HG03439 (cell line): ENCODE measurements around the gene MRPL40.
"Not testable (repeated sequence)": the region's sequence is repeated elsewhere in the genome, so short reads cannot be mapped to it uniquely, and the experiment has no call there.

Source experiments
- ATAC-seq: cut with Tn5 transposase; IDR thresholded peaks from one replicate; pipeline ENCODE4 v1.9.1; 2021; ENCODE audit warnings: mild to moderate bottlenecking, moderate library complexity; ENCODE audit not compliant: unreplicated experiment

MRPL40 gene

DNA sequence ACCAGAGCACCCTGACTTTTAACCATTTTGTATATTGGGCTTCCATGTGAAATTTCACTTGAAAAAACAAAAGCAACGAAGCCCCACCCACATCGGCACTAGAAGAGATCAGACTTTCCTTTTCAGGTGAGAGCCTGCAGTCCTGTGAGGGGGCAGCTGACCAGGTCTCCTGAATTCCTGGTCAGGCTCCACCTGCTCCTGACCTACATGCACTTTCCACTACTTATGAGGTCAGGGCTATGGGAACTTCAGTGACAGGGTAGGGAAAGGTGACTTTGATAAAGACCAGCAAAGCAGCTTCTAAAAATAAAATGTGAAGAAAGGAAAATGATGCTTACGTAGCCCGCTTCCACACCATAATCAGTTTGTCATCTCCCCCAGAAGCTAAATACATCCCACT is 25.5 kb upstream of the MRPL40 start:
- no peak for ATAC-seq

DNA sequence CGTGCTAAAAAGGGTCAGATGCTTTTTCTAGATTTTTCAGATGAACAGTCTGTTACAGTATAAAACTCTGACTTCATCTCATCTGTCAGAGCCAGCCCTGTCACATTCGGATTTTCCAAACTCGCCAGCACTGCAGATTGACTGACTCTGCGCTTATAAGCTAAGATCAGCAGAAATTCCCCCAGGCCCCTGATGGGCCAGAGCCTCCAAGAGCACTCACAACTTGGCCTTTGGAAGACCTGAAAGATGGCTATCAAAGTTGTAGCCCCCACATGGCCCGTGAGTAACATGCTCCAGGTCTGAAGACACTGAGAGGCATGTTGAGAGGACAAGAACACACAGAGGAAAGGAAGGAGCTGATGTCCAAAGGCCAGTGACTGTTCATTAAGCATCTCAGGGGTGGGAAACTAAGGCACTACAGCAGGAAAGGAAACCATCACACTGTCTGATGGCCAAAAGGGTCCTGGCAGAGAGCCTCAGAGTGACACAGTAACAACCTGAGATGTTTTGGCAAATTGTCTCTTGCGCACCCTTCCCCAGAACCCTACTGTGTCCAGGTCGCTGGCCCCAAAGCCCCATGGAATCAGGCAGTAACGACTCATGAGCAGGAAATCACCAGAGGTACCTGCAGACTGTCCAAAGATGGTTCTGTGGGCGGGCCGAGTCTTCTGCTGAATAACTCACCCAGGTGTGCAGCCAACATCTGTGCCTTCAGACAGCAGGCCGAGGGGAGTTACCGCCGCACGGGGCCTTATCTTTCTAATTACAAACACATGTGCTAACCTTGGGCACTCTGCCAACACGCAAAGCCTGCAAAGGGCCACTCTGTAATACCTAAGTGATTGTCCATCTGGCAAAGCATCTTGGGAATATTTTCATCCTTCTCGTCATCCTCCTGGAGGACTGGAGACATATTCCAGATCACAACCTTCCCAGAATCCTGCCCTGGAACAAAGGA is 24.4 kb upstream of the MRPL40 start:
- no peak for ATAC-seq

DNA sequence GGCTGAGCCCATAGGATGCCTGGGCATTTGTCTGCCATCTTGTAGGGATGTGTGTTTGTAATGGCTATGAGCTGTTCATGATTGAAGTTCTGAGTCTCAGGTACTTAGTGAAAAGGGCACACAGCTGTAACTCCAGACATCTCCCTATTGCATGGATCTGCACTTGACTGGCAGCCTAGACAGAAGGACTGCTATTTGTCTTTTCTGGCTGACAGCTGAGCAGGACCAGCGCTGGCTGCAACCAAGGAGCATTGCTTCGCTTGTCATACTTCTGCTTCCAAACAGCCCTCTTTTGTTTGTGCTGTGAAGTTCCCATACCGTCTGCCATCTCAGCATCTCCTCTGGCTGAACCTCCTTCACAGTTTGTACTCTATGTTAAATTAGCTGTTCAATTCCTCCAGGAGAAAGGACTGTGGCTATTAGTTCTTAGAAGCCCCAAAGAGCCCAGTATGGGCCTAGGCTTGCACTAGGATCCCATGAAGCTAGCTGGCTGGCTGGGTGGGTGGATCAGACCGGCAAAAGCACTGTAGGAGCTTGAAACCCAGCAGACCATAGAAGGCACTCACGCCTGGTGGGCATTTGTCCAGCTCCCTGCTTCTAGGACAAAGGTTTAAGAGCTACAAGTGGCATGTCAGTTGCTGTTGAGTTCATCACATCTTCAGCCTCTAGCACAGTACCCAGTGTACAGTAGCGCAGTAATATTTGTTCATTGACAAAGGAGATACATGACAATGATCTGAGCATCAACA is 21.2 kb upstream of the MRPL40 start:
- no peak for ATAC-seq

- no peak for ATAC-seq
Observed at GRCh38 chr22:19411690-19412045, 20.7 kb upstream of the MRPL40 start.

GRCh38 chr22:19412478-19412877 is 19.9 kb upstream of the MRPL40 start:
- no peak for ATAC-seq

DNA sequence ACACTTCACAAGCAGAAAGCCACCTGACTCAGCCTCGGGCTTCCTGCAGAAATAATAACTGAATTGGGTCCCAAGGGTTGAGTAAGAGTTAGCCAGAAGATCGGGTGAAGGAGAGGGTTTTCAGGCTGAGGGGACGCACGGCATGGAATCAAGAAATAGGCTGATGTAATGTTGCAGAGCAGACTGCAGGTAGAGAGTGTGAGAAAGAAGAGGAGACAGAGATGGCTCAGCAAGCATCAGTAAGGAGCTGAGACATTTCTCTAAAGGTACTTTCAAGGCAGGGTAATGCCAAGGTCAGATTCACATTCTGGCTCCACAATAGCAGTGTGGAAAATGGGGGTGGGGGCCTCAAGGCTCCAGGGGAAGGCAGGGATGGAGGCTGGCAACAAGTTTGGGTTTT is 19.4 kb upstream of the MRPL40 start:
- ATAC-seq, result no peak

GRCh38 chr22:19419086-19419463 is 13.3 kb upstream of the MRPL40 start:
- ATAC-seq, result no peak

GRCh38 chr22:19419464-19420178 is 12.7 kb upstream of the MRPL40 start:
- no peak for ATAC-seq

DNA sequence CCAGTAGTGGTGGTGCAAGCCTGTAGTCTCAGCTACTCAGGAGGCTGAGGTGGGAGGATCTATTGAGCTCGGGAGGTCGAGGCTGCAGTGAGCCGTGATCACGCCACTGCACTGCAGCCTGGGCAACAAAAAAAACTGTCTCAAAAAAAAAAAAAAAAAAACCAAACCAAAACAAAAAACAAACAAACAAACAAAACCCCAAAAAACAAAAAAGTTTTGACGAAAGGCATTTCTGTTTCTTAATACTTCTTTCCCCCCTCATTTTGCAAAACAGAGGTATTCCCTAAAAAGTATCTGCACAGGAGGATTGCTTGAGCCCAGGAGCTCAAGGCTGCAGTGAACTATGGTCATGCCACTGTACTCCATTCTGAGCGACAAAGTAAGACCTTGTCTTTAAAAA is 12.0 kb upstream of the MRPL40 start:
- ATAC-seq, result no peak

DNA sequence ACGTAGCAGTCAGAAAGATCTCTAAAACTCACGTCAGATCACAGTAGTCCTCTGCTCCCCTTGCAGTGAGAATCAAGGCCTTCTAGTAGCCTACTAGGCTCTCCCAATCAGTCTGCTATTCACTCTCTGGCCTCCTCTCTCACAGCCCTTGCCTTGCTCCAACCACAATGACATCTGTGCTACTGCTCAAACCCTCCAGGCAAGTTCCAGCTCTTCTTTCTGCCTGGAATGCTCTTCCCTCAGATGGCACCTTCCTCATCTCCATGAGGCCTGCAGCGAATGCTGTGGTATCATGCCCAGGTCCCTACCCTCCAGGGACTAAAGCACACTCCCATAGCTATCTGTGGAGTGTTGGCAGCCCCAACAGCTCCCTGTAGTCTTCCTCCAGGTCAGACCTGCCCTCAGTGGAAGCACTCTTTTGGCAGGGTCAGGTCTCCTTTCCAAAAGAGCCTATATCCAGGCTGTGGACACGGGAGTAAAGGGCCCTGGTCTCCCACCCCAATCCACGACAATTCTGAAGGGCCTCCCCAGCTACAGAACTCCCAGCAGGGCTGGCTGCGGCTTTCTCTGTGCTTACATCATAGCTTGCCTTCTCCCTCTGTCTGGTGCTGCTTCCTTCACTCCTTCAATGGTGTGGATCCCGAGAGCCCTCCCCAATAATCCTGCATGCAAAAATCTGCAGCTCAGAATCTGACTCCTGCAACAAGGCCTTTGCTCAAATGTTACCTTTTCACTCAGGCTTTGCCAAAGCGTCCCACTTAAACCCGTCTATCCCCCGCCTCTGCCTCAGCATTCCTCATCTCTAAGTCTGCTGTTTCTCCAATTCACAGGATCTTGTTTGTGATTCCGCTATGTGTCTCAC is 9.7 kb upstream of the MRPL40 start:
- no peak for ATAC-seq

GRCh38 chr22:19424186-19424500 is 8.2 kb upstream of the MRPL40 start:
- ATAC-seq, result no peak

GRCh38 chr22:19429950-19430889 is 2.1 kb upstream of the MRPL40 start:
- no peak for ATAC-seq

DNA sequence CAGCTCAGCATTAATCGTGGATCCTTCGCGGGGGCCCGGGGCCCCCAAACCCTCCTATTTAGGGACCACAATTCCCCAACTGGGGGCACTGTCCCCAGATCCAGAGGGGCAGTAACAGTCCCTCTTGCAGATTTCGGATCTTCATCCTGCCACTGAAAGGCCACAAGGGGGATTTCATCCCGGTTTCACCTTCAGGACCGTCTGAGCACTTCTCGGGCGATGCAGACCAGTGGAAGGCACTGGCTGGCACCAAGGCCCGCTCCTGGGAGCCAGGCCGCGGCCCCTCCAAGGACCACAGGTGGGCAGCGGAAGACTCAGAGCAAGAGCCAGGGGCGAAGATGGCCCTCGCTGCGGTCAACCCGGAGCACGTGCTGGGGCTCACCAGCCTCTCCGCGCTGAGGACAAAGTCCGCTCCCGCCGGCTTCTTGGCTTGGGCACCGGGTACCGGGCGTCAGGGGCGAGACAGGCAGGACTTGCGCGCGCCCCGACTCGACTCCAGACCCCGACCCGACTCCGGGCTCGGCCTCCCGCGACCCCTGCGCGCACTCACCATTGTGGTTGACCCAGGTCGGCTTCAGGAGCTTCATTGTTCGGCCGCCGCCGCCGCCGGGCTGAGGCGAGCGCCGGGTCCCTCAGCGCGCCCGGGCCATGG is 1.3 kb upstream of the MRPL40 start:
- ATAC-seq, result peak; percentile 3

DNA sequence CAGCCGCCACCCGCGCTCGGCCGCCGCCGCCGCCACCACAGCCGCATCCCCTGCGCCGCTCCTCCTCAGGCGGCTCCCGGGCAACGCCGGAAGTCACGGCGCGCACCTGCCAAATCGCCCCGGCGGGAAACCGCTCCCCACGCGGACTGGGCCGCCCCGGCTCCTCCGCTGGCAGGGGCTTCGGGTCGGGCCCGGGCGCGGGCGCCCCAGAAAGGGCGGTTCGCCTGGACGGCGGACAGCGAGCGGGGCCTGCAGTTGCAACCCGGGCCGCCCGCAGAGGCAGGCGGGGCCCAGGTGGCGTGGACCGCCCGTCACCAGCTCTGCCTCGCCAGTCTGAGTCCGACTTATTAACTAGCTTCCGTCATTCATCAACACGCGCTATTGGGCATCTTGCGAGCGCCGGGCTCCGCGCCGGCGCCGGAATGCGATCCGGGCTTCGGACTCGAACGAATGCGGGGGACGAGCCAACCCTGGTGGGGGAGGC is 654 bp upstream of the MRPL40 start, which contains the start of gene HIRA:
Gene HIRA (minus strand): TSS at position 85 of the 484 bp plus-strand sequence. CDS start 257 bp downstream, outside the sequence.
- peak; percentile 39 for ATAC-seq

- no peak for ATAC-seq
Observed at GRCh38 chr22:19434401-19434800, 2.1 kb downstream of the MRPL40 start.

DNA sequence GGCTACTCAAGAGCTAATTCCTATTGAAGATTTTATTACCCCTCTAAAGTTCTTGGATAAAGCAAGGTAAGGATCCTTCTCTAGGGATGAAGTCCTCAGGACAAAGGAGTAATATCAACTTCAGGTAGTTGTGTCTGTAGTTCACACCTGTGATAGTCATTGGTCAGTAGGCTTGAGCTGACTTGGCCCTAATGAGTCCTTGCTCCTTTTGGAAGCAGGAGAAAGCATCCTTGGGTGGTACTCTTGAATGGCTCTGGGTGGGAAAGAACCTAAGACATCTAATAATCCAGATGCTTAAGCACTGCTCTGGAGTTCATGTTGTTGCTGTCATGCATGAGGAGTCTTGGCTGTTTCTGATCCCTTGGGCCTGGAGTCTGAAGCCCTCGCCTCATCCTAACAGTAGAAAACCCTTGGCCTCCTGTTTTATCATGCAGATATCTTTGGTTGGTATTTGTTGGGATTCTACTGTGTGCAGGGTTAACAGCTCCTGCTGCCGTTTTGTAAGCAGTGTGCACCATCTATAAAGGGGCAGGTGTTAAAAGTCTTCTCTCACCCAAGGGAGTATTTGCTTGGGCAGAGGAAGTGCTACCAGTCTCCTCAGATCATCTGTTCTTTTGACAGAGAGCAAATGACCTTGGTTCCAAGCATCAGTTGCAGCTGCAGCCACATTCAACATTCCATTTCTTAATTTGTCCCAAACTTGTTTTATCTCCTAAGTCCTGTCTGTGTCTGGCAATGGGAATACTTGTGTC is 2.7 kb downstream of the MRPL40 start:
- ATAC-seq, result no peak

GRCh38 chr22:19436444-19437161 is 4.3 kb downstream of the MRPL40 start:
- not testable (repeated sequence) for ATAC-seq
